ENCODE results near the gene ADAD2.

GRCh38 chr16:84242839-84243238 is 51.9 kb downstream of the ADAD2 start:
- no peak for TF ChIP-seq CTCF (IDR thresholded peaks at IDR 0.05)
- no peak for TF ChIP-seq POLR2A (IDR thresholded peaks at IDR 0.05)

All from esophagus squamous epithelium (tissue), 4 donors.